ENCODE measurements around the gene ARSA. TPM values are rescaled to one million over a fixed set of nuclear protein-coding genes. Genes with fewer than 3 reads are reported as not detected.

The ARSA gene
- polyA plus RNA-seq, 1 donor (not counting 4 experiments of a cell fraction or from before 2014, with no cell fraction given), result 12.1 TPM

GRCh38 chr22:50676180-50676636 is 48.3 kb upstream of the ARSA start:
- peaks cover 21% of the 10 kb centered on the region for H3K27me3 ChIP-seq (ENCODE audit: control insufficient read depth, extremely low read depth, insufficient read depth, low read length)
- H2AFZ ChIP-seq (ENCODE audit: control insufficient read depth, low read length), result no peak overlapping the region
- H3K9me3 ChIP-seq (ENCODE audit: control insufficient read depth, low read depth, low read length), result no peaks in the 10 kb centered on the region
- H4K20me1 ChIP-seq (ENCODE audit: control insufficient read depth, extremely low read depth, insufficient read depth, low read length), result no peaks in the 10 kb centered on the region
- DNase-seq (ENCODE audit: low read depth, low spot score), result no peak
- no peaks in the 10 kb centered on the region for H3K9me1 ChIP-seq (ENCODE audit: control insufficient read depth, extremely low read depth, insufficient read depth, low read length)
- no peak for TF ChIP-seq CTCF (optimal IDR thresholded peaks at IDR 0.05 in 1 of 3, IDR thresholded peaks at IDR 0.05 in 1 of 3, conservative IDR thresholded peaks at IDR 0.05 in 1 of 3; ENCODE audit: extremely low read depth in 1 of 3, insufficient read depth in 2 of 3, low read length in 3 of 3)
- TF ChIP-seq EZH2 (IDR thresholded peaks at IDR 0.05; ENCODE audit: low read length), result no peak
- no peak overlapping the region for H3K4me2 ChIP-seq (ENCODE audit: control insufficient read depth, extremely low read depth, insufficient read depth, low read depth, low read length)
- no peak overlapping the region for H3K4me3 ChIP-seq (ENCODE audit: control insufficient read depth in 2 of 3, extremely low read depth in 1 of 3, insufficient read depth in 2 of 3, low read depth in 1 of 3, low read length in 3 of 3)
- H3K36me3 ChIP-seq (ENCODE audit: control insufficient read depth in 2 of 2, extremely low read depth in 1 of 2, insufficient read depth in 2 of 2, low read length in 2 of 2), result no peaks in the 10 kb centered on the region
- H3K27ac ChIP-seq (ENCODE audit: control insufficient read depth, insufficient read depth, low read length), result no peak overlapping the region
- peaks cover 8% of the 10 kb centered on the region for H3K4me1 ChIP-seq (ENCODE audit: control insufficient read depth, extremely low read depth, insufficient read depth, low read length)
- dilution Hi-C loops (cut with MboI; ENCODE audit: extremely low pct_ligation_motif_present, low sequenced_read_pairs), result no loop called here
- H3K79me2 ChIP-seq (ENCODE audit: control insufficient read depth, insufficient read depth, low read length), result no peaks in the 10 kb centered on the region
- no peak for FAIRE-seq
- no peak overlapping the region for H3K9ac ChIP-seq (ENCODE audit: control insufficient read depth, extremely low read depth, insufficient read depth, low read length)

GRCh38 chr22:50675553-50676179 is 47.7 kb upstream of the ARSA start:
- H3K4me2 ChIP-seq (ENCODE audit: control insufficient read depth, extremely low read depth, insufficient read depth, low read depth, low read length), result peak overlapping the region; percentile 66
- H3K4me1 ChIP-seq (ENCODE audit: control insufficient read depth, extremely low read depth, insufficient read depth, low read length), result peaks cover 8% of the 10 kb centered on the region
- H3K4me3 ChIP-seq (ENCODE audit: control insufficient read depth in 2 of 3, extremely low read depth in 1 of 3, insufficient read depth in 2 of 3, low read depth in 1 of 3, low read length in 3 of 3), result peak overlapping the region in 2 of 3 experiments; percentile 41 to 48
- dilution Hi-C loops (cut with MboI; ENCODE audit: extremely low pct_ligation_motif_present, low sequenced_read_pairs), result no loop called here
- TF ChIP-seq EZH2 (IDR thresholded peaks at IDR 0.05; ENCODE audit: low read length) (no peak), CTCF (optimal IDR thresholded peaks at IDR 0.05 in 1 of 3, IDR thresholded peaks at IDR 0.05 in 1 of 3, conservative IDR thresholded peaks at IDR 0.05 in 1 of 3; ENCODE audit: extremely low read depth in 1 of 3, insufficient read depth in 2 of 3, low read length in 3 of 3) (no peak)
- DNase-seq (ENCODE audit: low read depth, low spot score) (no peak), FAIRE-seq (no peak)
- peaks cover 21% of the 10 kb centered on the region for H3K27me3 ChIP-seq (ENCODE audit: control insufficient read depth, extremely low read depth, insufficient read depth, low read length)
- H3K79me2 ChIP-seq (ENCODE audit: control insufficient read depth, insufficient read depth, low read length), result no peaks in the 10 kb centered on the region
- no peak overlapping the region for H3K9ac ChIP-seq (ENCODE audit: control insufficient read depth, extremely low read depth, insufficient read depth, low read length)
- no peak overlapping the region for H3K27ac ChIP-seq (ENCODE audit: control insufficient read depth, insufficient read depth, low read length)
- H2AFZ ChIP-seq (ENCODE audit: control insufficient read depth, low read length), result no peak overlapping the region
- no peaks in the 10 kb centered on the region for H3K9me1 ChIP-seq (ENCODE audit: control insufficient read depth, extremely low read depth, insufficient read depth, low read length)
- H3K36me3 ChIP-seq (ENCODE audit: control insufficient read depth in 2 of 2, extremely low read depth in 1 of 2, insufficient read depth in 2 of 2, low read length in 2 of 2), result no peaks in the 10 kb centered on the region
- no peaks in the 10 kb centered on the region for H3K9me3 ChIP-seq (ENCODE audit: control insufficient read depth, low read depth, low read length)
- no peaks in the 10 kb centered on the region for H4K20me1 ChIP-seq (ENCODE audit: control insufficient read depth, extremely low read depth, insufficient read depth, low read length)

Measured in keratinocyte (primary cell).